Stimulated activated CD8-positive, alpha-beta memory T cell treated with anti-CD3 and anti-CD28 coated beads, Interleukin-7, amount 100 ng/mL, for 1 hour (primary cell): ENCODE measurements around the gene CD34.
A peak's percentile ranks its signal among the peaks of the same experiment; 100 is the strongest.

Source experiments
- DNase-seq, 2 donors: peaks; one replicate each; pipeline ENCODE4 v3.0.0-alpha.2; 2020; ENCODE audit warnings: low read depth in 2 of 2

CD34 gene

GRCh38 chr1:207873055-207873890 lies 37.7 kb downstream of the CD34 start:
- DNase-seq = no peak

GRCh38 chr1:207872621-207873020 lies 38.3 kb downstream of the CD34 start:
- DNase-seq = no peak

- DNase-seq = no peak
Measured at GRCh38 chr1:207871117-207871649, 39.7 kb downstream of the CD34 start.

- DNase-seq = no peak
Measured at GRCh38 chr1:207870306-207871031, 40.5 kb downstream of the CD34 start.

- no peak for DNase-seq
Measured at GRCh38 chr1:207869859-207870258, 41.1 kb downstream of the CD34 start.

GRCh38 chr1:207868774-207869721 lies 41.9 kb downstream of the CD34 start:
- DNase-seq = peak; percentile 36 to 38

- no peak for DNase-seq
Measured at GRCh38 chr1:207868251-207868773, 42.6 kb downstream of the CD34 start.

GRCh38 chr1:207867136-207868109 lies 43.5 kb downstream of the CD34 start:
- no peak for DNase-seq

- no peak for DNase-seq
Measured at GRCh38 chr1:207866471-207867135, 44.3 kb downstream of the CD34 start.

GRCh38 chr1:207863893-207864535 lies 46.9 kb downstream of the CD34 start:
- DNase-seq = no peak

- DNase-seq = no peak
Measured at GRCh38 chr1:207862241-207862787, 48.6 kb downstream of the CD34 start.

GRCh38 chr1:207861442-207862177 lies 49.3 kb downstream of the CD34 start:
- DNase-seq = no peak

GRCh38 chr1:207860531-207860930 lies 50.4 kb downstream of the CD34 start:
- no peak for DNase-seq

- DNase-seq = no peak
Measured at GRCh38 chr1:207858806-207859205, 52.1 kb downstream of the CD34 start.

- no peak for DNase-seq
Measured at GRCh38 chr1:207858281-207858680, 52.6 kb downstream of the CD34 start.

- DNase-seq = no peak
Measured at GRCh38 chr1:207857447-207857846, 53.5 kb downstream of the CD34 start.

GRCh38 chr1:207856276-207857023 lies 54.5 kb downstream of the CD34 start:
- no peak for DNase-seq
